Activated T-cell treated with anti-CD3 and anti-CD28 coated beads, Interleukin-2, amount 50 U/mL, for 24 hours (primary cell): ENCODE measurements around the gene LRIT1.
A peak's percentile ranks its signal among the peaks of the same experiment; 100 is the strongest.

Source experiments
- DNase-seq: peaks from one replicate; pipeline ENCODE4 v3.0.0-alpha.2; 2020
- H3K27ac Mint-ChIP-seq: 2 replicates; pipeline ENCODE4 v1.8.0; 2020; ENCODE audit warnings: mild to moderate bottlenecking, mixed read lengths
- H3K27me3 Mint-ChIP-seq: 2 replicates; pipeline ENCODE4 v1.8.0; 2020; ENCODE audit warnings: mixed read lengths
- H3K36me3 Mint-ChIP-seq: 2 replicates; pipeline ENCODE4 v1.8.0; 2020; ENCODE audit warnings: low read depth, mixed read lengths
- H3K4me1 Mint-ChIP-seq: 2 replicates; pipeline ENCODE4 v1.8.0; 2020; ENCODE audit warnings: low read depth, mixed read lengths
- H3K4me3 Mint-ChIP-seq: 2 replicates; pipeline ENCODE4 v1.8.0; 2020; ENCODE audit warnings: mild to moderate bottlenecking, moderate library complexity, mixed read lengths
- H3K9me3 Mint-ChIP-seq: 2 replicates; pipeline ENCODE4 v1.8.0; 2020; ENCODE audit warnings: mixed read lengths

Gene LRIT1

GRCh38 chr10:84213076-84213475 lies 28.3 kb downstream of the LRIT1 start:
- DNase-seq, result no peak
- peaks cover 2% of the 10 kb centered on the region for H3K27me3 Mint-ChIP-seq
- no peak overlapping the region for H3K4me3 Mint-ChIP-seq
- H3K4me1 Mint-ChIP-seq, result peaks cover 2% of the 10 kb centered on the region
- H3K36me3 Mint-ChIP-seq, result no peaks in the 10 kb centered on the region
- no peaks in the 10 kb centered on the region for H3K9me3 Mint-ChIP-seq
- no peak overlapping the region for H3K27ac Mint-ChIP-seq

- no peak overlapping the region for H3K27ac Mint-ChIP-seq
- DNase-seq, result no peak
- H3K4me3 Mint-ChIP-seq, result no peak overlapping the region
- peaks cover 2% of the 10 kb centered on the region for H3K4me1 Mint-ChIP-seq
- peaks cover 2% of the 10 kb centered on the region for H3K27me3 Mint-ChIP-seq
- H3K36me3 Mint-ChIP-seq, result no peaks in the 10 kb centered on the region
- H3K9me3 Mint-ChIP-seq, result no peaks in the 10 kb centered on the region
Measured at GRCh38 chr10:84212014-84212413, 29.3 kb downstream of the LRIT1 start.

GRCh38 chr10:84211566-84211965 lies 29.8 kb downstream of the LRIT1 start:
- Mint-ChIP-seq H3K4me3 (no peak overlapping the region), H3K36me3 (no peaks in the 10 kb centered on the region), H3K27me3 (peaks cover 2% of the 10 kb centered on the region), H3K27ac (no peak overlapping the region), H3K4me1 (peaks cover 2% of the 10 kb centered on the region), H3K9me3 (no peaks in the 10 kb centered on the region)
- no peak for DNase-seq

- no peak overlapping the region for H3K27ac Mint-ChIP-seq
- no peaks in the 10 kb centered on the region for H3K36me3 Mint-ChIP-seq
Measured at GRCh38 chr10:84208023-84208422, 33.3 kb downstream of the LRIT1 start.

GRCh38 chr10:84205853-84206525 lies 35.4 kb downstream of the LRIT1 start:
- Mint-ChIP-seq H3K36me3 (no peaks in the 10 kb centered on the region), H3K9me3 (no peaks in the 10 kb centered on the region), H3K4me1 (no peaks in the 10 kb centered on the region), H3K27ac (no peak overlapping the region), H3K27me3 (peaks cover 2% of the 10 kb centered on the region), H3K4me3 (no peak overlapping the region)
- no peak for DNase-seq

More at GRCh38 chr10:84208023-84208422, 33.3 kb downstream of the LRIT1 start:
- no peak for DNase-seq
- no peaks in the 10 kb centered on the region for H3K4me1 Mint-ChIP-seq
- no peaks in the 10 kb centered on the region for H3K9me3 Mint-ChIP-seq
- H3K27me3 Mint-ChIP-seq, result peaks cover 2% of the 10 kb centered on the region
- H3K4me3 Mint-ChIP-seq, result no peak overlapping the region

GRCh38 chr10:84205049-84205852 lies 36.1 kb downstream of the LRIT1 start:
- Mint-ChIP-seq H3K27me3 (peaks cover 2% of the 10 kb centered on the region), H3K4me1 (no peaks in the 10 kb centered on the region)

GRCh38 chr10:84204610-84205009 lies 36.7 kb downstream of the LRIT1 start:
- no peak overlapping the region for H3K4me3 Mint-ChIP-seq
- H3K27me3 Mint-ChIP-seq, result peaks cover 2% of the 10 kb centered on the region
- no peaks in the 10 kb centered on the region for H3K4me1 Mint-ChIP-seq
- no peak overlapping the region for H3K27ac Mint-ChIP-seq
- H3K9me3 Mint-ChIP-seq, result no peaks in the 10 kb centered on the region
- DNase-seq, result no peak
- H3K36me3 Mint-ChIP-seq, result no peaks in the 10 kb centered on the region

More at GRCh38 chr10:84205049-84205852, 36.1 kb downstream of the LRIT1 start:
- Mint-ChIP-seq H3K27ac (no peak overlapping the region), H3K36me3 (no peaks in the 10 kb centered on the region), H3K9me3 (no peaks in the 10 kb centered on the region), H3K4me3 (no peak overlapping the region)
- peak; percentile 76 for DNase-seq

- no peak for DNase-seq
- no peaks in the 10 kb centered on the region for H3K4me1 Mint-ChIP-seq
- H3K36me3 Mint-ChIP-seq, result no peaks in the 10 kb centered on the region
- H3K27ac Mint-ChIP-seq, result no peak overlapping the region
- H3K9me3 Mint-ChIP-seq, result no peaks in the 10 kb centered on the region
- H3K4me3 Mint-ChIP-seq, result no peak overlapping the region
- H3K27me3 Mint-ChIP-seq, result peaks cover 2% of the 10 kb centered on the region
Measured at GRCh38 chr10:84204122-84204521, 37.2 kb downstream of the LRIT1 start.

- no peak overlapping the region for H3K4me3 Mint-ChIP-seq
- DNase-seq, result no peak
- no peaks in the 10 kb centered on the region for H3K9me3 Mint-ChIP-seq
- H3K4me1 Mint-ChIP-seq, result no peaks in the 10 kb centered on the region
- no peaks in the 10 kb centered on the region for H3K36me3 Mint-ChIP-seq
- H3K27me3 Mint-ChIP-seq, result no peaks in the 10 kb centered on the region
- no peak overlapping the region for H3K27ac Mint-ChIP-seq
Measured at GRCh38 chr10:84202349-84202748, 39.0 kb downstream of the LRIT1 start.

GRCh38 chr10:84201682-84202081 lies 39.7 kb downstream of the LRIT1 start:
- Mint-ChIP-seq H3K27ac (no peak overlapping the region), H3K36me3 (no peaks in the 10 kb centered on the region), H3K9me3 (no peaks in the 10 kb centered on the region), H3K4me3 (no peak overlapping the region), H3K4me1 (no peaks in the 10 kb centered on the region), H3K27me3 (peaks cover 6% of the 10 kb centered on the region)
- no peak for DNase-seq

- H3K4me3 Mint-ChIP-seq, result no peak overlapping the region
- no peaks in the 10 kb centered on the region for H3K36me3 Mint-ChIP-seq
- no peaks in the 10 kb centered on the region for H3K4me1 Mint-ChIP-seq
- no peaks in the 10 kb centered on the region for H3K9me3 Mint-ChIP-seq
- DNase-seq, result no peak
- peaks cover 11% of the 10 kb centered on the region for H3K27me3 Mint-ChIP-seq
- H3K27ac Mint-ChIP-seq, result peak overlapping the region; percentile 42
Measured at GRCh38 chr10:84201244-84201606, 40.1 kb downstream of the LRIT1 start.

- no peak overlapping the region for H3K4me3 Mint-ChIP-seq
- peak overlapping the region; percentile 42 for H3K27ac Mint-ChIP-seq
- no peaks in the 10 kb centered on the region for H3K9me3 Mint-ChIP-seq
- no peaks in the 10 kb centered on the region for H3K4me1 Mint-ChIP-seq
- H3K36me3 Mint-ChIP-seq, result no peaks in the 10 kb centered on the region
- H3K27me3 Mint-ChIP-seq, result peaks cover 16% of the 10 kb centered on the region
- no peak for DNase-seq
Measured at GRCh38 chr10:84200537-84201243, 40.7 kb downstream of the LRIT1 start.

- Mint-ChIP-seq H3K4me1 (peaks cover 4% of the 10 kb centered on the region), H3K36me3 (no peaks in the 10 kb centered on the region), H3K9me3 (no peaks in the 10 kb centered on the region), H3K27me3 (peaks cover 29% of the 10 kb centered on the region), H3K27ac (no peak overlapping the region), H3K4me3 (no peak overlapping the region)
- no peak for DNase-seq
Measured at GRCh38 chr10:84198206-84198915, 43.0 kb downstream of the LRIT1 start.

GRCh38 chr10:84197643-84198042 lies 43.7 kb downstream of the LRIT1 start:
- no peaks in the 10 kb centered on the region for H3K36me3 Mint-ChIP-seq
- H3K27me3 Mint-ChIP-seq, result peaks cover 36% of the 10 kb centered on the region
- no peak for DNase-seq
- H3K4me1 Mint-ChIP-seq, result peaks cover 4% of the 10 kb centered on the region
- no peak overlapping the region for H3K4me3 Mint-ChIP-seq
- no peak overlapping the region for H3K27ac Mint-ChIP-seq
- H3K9me3 Mint-ChIP-seq, result no peaks in the 10 kb centered on the region
